ENCODE measurements around the gene XXYLT1.

The XXYLT1 gene

DNA sequence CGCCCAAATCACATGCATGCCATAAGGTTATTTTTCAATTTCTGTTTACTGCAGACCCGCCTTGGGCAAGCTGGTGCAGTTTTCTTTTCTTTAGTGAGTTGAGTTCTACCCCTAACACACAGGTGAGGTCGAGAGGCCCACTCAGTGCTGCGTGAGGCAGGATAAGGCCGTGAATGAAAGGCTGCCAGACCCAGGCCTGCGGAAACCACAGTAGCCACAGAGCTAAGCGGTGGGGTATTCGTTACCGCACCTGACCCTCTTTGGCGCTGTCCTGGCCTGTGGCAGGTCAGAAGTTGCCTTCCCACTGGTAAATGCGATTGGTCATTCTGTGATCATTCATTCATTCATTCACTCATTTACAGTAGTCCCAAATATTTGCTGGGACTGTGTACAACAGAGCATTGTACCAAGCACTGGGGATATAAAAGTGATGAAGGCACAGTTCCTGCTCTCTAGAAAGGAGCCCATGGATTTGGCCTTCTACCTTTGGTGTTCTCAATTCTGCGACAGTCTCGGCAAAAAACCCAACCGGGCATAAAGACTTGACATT lies 144.8 kb downstream of the XXYLT1 start:
- no peak for DNase-seq

DNA sequence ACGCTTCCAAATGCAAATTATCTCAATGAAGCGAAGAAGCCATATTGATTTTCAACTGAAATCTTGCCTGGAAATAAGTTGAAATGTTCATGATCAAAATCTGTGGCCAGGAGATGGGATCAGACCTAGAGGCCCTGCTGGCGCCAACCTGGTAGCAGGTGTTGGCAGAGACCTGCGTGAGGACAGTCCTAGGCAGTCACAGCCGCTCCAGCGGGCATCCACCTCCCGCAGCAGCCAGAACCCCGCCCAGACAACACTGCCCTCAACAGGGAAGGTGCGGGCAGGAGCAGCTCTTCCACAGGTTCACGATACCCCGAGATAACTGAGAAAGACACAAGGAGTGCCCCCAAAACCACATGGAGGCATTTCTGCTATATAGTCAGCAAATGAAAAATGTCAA lies 145.3 kb downstream of the XXYLT1 start:
- DNase-seq, result peak; percentile 45

DNA sequence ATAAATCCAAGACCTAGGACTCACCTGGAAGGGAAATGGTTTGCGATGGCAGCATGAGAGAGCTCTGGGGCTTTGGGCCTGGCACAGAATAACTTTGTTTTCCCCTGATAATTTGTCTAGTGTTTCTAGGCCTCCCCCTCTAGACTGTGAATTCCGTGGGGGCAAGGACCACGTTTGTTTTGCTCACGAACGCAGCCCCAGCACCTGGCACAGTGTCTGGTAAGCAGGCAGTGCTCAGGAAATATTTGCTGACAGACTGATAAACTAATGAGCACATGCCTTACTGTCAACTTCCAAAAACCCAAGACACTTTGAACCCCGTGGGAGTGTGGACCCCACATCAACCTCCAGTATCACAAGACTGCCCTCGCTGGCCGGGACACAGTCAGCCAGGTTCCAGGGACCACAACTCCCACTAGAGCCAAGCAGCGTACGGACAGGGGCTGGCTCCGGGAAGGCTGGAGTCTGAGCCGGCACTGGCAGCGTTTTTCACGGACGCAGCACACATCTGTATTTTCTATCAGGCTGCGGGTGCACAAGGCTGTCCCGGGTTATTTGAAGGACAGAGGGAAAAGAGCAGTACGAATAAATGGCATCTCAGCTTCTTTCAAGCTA lies 146.5 kb downstream of the XXYLT1 start:
- no peak for DNase-seq

DNA sequence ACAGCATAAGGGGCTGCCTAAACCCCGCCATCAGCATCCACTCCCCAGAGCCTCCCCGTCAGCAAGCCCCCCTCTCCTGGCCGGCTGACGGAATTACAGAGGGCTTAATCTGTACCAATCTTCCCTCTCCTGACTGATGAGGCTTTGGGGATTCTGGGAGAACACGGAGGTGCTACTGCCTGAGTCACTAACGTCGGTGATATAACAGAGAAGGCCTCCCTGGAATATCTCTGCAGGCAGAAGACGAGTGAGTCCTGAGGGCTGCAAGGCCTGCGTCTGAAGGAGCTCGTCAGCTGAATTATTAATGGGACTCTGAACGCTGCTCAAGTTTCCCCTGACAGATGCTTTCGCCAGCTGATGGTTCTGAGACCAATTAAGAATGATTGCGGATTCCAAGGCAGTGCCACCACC lies 147.7 kb downstream of the XXYLT1 start:
- no peak for DNase-seq

DNA sequence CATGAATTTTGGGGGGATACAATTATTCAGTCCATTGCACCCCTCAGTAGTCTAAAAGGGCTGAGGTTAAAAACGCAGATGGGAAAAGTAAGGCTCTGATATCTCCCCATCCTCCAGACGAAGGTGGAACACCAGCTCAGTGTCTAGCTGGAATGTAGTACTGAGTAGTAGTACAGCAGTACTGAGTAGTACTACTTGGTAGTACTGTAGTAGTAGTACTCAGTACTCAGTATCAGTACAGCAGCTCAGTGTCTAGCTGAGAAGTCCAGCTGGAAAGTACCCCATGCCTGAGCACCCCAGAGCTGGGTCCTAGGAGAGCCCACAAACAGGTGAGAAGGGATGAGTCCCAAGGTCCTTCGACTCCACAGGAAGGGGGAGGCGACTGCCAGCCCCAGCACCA lies 148.7 kb downstream of the XXYLT1 start:
- no peak for DNase-seq

DNA sequence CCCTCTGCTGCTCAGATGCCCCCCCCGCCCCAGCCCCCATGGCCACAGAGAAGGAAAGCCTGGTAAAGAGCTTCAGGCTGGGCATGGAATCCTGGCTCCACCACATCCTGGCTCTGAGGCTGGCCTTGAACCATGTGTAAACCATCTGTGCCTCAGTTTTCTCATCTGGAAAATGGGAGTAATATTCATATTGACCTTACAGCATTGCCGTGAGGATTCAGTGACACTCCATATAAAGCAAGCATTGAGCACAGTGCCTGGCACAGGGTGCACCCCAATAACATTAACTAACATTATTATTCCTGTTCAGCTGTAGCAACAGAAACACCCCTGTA lies 150.7 kb downstream of the XXYLT1 start:
- DNase-seq, result no peak

DNA sequence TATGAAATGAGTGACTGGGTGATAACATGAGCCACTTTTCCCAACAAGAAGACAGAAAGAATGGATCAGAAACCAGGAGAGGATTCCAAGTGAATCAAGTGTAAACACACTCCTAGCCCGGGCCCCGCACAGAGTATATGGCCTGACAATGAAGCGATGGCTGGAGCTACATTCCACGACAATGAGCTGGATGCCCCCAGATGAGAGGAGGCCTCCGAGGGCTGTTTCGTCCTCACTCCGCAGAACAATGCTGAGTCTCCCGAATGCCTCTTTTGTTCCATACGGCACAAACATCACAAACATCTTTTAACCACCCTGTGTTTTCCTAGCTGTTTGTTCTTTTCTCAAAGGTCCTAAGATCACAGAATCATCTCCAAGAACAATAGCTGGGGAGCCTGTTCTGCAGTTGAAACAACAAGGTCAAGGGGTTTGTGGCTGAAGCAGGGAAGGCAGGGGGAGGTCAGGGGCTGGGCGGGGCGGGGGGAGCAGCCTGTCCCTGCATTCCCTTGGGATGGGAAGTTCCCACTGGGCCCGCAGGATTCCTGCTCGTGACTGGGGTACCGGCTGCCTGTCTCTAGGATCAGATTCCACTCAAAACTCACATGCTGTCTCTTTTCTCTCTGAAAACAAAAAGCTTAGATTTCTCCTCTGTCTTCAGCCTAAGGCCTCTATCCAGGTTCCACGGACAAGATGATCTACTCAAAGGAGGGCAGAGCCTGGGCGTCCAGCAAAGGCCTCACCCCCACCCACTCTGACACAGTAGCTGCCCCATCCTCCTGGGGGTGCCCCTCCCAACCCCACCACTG lies 151.3 kb downstream of the XXYLT1 start:
- no peak for DNase-seq

DNA sequence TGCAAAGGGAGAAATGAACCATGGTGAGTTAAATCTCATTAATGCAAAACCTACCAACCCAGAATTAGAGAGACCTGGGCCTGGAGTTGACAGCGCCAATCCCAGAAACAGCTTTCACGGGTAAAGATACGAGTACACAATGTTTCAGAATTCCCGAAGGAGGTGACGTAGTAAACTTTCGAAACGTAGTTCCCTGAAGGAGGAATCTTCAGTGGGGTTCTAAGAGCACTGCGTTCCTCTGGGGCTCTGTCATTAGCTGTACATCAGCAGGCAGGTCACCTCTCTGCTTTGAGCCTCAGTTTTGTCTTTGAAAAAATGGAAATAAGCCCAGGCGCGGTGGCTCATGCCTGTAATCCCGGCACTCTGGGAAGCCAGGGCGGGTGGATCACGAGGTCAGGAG lies 152.3 kb downstream of the XXYLT1 start:
- DNase-seq, result no peak

DNA sequence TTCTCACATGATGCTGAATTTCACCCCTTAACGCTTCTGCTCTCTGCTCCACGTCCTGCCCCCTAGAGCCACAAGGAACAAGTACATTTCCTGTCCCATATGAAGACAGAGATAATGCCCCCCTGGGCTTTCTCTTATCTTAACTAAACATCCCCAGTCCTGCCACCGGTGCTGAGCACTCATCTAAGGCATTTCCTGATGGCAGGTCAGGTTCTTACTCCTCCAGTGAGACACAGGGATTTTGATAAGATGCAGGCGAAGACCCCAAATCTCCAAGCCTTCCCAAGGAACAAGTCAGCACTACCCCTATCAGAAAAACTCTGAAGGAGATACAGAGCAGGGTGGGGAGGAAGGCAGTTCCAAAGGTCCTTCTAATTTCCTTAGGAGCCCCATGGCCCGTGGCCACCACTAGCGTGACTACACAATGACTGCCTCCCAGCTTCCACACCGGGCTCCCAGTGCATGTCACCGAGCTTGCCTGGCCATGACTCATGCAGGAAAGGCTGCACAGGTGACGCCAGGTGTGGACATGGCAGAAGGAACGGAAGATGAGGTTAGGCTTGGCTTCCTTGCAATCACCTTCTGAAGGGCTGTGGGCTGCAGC lies 152.9 kb downstream of the XXYLT1 start:
- no peak for DNase-seq

DNA sequence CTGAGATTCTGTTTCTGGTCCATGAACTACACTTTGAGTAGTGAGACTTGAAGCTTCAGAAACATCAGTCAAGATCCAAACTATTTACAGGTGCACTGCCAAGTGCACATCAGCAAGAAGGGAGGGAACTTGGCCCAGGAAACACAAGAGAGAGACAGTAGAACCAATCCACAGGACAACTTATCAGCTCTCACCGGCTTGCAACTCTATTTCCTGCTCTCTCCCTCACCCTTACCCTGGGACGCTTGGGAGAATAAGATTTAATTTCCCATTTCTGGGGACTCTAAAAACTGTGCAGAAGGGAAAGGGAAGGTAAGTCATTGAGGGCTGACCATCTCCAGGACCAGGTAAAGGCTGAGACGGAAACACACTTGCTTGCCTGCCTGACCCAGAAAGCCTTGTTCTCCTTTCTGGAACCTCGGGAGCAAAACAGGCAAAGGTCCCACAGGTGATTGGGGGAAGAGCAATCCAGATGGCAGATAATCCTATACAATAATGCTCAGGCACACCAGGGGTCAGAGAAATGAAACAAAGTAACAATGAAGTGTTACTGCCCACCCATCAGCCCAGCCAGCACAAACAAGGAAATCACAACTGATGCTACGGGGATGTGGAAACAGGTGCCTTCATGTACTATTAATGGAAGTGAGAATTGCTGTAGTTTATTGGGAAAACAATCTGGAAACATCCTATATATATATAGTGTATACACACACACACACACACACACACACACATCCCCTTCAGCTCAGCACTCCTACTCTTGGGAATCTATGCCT lies 154.4 kb downstream of the XXYLT1 start:
- no peak for DNase-seq

DNA sequence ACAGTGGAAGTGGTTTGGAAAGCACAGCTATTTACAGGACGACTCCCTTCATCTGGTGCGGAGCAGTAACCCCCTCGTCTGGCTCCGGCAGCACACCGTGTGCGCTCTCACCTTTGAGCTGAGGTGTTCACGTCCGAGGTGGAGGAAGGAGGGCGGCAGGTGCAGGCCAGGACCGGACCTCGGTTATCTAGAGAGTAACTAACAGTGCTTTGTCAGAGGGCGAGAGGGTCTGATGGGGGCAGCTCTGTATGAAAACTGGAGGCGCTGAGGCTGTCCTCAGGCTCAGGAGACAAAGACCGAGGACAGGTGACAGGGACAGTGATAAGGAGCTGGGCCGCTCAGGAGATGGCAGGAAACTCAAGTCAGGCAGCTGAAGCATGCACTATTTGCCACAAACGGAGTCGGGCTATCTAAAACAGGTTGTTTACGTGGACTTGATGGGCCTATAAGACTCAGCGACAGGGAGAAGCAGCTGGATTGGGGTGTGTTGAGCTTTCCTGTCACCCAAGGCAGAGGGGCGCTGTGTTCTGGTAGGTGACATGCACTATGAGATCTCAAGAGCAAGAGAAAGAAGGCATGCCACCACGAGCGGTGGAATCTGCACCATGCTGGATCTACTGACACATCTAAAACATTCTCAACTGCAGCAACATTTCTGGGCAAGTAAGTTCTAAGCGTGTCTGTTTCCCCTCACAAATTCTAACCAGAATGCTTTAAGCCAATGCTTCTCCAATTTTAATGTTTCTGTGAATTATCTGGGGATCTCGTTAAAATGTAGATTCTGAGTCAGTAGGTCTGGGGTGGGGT lies 155.2 kb downstream of the XXYLT1 start:
- no peak for DNase-seq

DNA sequence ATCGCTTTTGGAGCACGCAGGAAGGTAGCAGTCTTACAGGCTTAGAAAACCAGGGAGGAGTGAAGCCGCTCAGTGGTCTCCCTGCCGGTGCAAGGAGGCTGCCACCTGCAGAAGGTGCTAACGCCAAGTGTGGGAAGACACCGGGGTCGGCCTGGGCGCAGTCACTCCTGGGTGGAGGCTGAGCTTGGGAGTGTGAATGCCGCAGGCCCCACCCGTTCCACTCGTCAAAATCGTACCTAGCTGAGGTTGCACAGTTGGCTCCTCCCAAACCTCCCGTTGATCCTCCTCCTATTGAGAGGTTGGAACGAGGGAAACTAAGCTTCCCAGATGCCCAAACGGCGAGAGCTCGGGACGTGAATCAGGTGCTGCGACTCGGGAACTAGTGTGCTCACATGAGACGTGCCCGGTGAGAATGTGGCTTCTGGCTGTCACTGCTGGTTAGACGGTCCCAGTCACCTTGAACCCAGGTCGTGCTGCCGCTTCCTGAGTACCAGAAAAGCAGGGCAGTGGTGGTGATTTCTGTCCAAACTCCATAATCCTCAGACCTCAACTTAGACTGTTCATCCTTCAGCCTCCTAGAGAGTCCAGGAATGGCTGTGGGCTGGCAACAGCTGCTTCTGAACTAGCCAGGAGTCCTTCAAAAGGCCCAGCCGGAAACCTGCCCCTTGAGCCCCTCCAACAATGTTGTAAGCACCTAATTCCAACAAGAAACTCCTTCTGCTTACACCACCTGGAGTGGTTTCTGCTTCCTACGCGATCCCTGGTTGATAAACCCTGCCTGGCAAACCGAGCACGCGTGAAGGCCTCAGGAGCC lies 156.0 kb downstream of the XXYLT1 start:
- no peak for DNase-seq

DNA sequence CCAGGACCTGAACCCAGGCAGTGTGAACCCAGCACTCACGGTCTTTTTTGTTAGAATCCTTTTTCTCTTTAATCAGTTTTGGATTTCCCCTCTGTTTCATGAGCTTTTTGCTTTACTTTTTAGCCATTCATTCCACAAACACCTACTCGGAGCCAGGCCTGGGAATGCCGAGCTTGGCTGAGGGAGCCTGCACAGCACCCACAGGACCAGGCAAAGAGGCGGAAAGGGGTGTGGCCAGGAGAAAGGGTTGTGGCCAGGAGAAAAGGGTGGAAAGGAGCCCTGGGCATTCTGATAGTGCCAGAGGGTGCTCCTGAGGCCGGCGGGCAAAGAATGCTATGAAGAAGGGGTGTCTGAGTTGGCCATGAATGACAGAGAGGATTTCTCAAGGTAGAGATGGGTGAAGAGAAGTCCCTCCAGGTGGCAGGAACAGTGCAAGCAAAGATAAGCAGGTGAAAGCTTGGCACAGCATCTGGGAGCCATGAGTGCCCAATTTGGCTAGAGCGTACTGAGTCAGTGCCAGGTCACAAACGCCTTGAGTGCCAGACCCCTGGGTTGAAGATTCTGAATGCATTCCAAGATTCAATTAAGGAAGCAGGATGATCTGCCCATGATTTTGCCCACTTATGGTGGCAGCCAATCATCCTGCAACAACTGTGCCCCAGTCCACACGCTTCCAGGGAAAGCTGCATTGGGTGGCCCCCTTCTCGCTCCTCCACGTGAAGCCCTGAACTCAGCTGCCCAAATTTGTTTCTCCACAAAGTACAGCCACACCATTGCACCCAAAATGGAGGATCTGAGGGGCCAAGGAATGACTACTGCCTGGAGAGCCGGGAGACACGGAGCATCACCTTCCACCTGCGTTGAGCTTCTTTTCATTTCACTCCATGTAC lies 157.2 kb downstream of the XXYLT1 start:
- no peak for DNase-seq

DNA sequence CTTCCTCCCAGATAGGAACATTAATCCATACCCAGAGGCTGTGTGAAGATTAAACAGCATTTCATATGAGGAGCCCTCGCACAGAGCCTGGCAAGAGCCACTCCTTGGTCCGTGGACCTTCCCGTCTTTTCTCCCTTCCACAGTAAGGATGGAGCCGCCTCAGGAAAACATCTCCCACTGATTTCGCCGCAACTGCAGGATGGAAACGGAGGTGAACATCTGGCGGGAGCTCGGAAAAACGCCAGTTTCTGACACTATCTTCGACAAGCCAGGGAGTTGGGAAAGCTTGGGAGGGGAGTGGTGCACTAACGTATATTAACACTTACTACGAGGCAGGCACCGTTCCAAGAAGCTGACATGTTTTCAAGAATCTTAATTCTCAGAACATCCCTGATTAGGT lies 157.9 kb downstream of the XXYLT1 start:
- DNase-seq, result no peak

DNA sequence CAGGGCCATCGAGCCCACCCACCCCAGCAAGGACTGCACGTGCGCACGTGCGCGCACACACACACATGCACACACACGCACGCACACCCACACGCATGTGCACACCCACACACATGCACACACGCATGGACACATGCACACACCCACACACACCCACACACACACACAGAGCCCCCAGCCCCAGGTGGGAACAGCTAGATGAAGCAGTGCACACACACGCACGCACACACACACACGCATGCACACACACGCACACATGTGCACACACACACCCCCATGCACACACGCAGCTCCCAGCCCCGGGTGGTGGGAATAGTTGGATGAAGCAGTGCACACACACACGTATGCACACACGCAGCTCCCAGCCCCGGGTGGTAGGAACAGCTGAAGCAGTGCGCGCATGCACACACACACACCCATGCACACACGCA lies 158.6 kb downstream of the XXYLT1 start:
- DNase-seq, result no peak

DNA sequence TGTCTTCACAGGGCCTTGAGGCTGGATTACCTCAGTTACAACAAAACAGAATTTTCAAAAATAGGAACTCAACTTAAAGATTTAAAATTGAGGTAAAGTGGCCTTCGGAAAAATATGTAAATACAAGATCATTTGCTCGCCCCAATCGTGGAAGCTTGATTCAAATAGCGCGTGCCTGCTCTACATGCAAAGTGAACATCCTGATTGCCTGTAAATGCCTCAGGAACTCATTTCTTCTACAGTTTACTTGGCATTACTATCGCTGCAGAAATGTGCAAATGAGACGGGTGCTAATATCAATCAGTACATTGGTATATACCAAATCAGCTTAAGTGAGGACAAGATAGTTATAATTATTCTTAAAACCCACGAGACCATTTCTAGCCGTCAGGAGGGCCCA lies 159.2 kb downstream of the XXYLT1 start:
- no peak for DNase-seq

DNA sequence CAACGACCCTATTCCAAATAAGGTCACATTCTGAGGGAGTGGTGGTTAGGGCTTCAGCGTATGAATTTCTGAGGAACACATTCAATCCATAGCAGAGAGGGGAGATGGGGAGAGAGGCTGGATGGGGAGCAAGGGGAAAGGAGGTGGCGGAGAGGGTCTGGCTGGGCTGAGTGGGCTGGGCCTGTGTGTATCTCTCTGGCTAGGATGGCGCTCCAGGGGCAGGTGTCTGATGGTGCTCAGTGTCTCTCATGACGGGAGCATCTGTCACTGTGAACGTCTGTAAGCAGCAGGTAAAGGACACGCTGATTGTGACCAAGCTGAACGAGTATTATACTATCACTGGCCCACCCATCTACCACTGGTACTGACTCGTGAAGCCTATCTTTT lies 159.6 kb downstream of the XXYLT1 start:
- no peak for DNase-seq

DNA sequence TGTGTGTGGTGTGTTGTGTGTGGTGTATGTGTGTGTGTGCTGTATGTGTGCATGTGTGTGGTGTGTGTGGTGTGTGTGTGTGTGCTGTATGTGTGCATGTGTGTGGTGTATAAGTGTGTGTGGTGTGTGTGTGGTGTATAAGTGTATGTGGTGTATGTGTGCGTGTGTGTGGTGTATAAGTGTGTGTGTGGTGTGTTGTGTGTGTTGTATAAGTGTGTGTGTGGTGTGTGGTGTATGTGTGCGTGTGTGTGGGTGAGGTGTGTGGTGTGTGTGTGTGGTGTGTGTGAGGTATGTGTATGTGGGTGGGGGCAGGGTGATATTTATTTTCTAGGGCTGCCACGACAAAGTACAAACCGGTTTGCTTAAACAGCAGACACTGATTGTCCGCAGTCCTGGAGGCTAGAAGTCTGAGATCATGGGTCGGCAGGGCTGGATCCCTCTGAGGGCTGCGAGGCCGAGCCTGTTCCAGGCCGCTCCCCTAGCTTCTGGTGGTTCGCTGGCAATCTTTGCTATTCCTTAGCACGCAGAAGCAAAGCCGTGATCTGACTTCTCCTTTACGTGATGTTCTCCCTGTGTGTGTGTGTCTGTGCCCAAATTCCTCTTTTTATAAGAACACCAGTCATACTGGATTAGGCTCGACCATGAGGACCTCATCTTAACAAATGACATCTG lies 160.2 kb downstream of the XXYLT1 start:
- DNase-seq, result no peak

DNA sequence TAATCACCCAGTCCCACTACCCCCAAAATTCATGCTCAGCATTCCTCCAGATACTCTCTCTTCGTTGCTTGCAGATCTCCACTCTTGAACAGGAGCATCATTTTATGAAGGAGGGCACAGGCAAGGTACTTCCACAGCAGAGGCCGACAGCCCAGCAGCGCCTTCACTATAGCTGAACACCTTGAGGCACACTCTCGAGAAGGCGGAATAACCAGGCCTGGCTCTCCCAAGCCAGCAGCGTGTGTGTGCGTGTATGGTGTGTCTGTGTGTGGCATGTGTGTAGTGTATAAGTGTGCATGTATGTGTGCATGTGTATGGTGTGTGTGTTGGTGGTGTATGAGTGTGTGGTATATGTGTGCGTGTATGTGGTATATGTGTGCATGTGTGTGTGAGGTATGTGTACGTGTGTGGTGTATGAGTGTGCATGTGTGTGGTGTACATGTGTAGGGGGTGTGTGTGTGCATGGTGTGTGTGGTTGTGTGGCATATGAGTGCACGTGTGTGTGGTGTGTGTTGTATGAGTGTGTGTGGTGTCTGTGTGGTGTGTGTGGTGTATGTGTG lies 161.8 kb downstream of the XXYLT1 start:
- no peak for DNase-seq

DNA sequence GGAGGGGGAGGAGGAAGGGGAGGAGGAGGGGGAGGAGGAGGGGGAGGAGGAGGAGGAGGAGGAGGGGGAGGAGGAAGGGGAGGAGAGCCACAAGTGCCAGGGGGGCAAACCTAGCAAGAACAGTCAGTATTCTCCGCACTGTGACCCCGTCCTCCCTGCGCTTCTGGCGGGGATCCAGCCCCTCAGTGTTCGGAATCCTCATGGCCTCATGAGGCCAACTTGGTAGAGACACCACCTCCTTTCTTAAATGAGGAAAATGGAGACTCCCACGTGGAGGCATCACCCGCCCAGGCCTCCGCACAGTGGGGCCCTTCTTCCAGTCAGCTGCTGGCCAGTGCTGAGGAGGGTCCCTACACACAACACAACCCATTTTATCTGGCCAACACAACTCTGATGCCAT lies 163.4 kb downstream of the XXYLT1 start:
- no peak for DNase-seq

Data from NCI-H526 treated with DMSO at 0.1 percent for 48 hours (cell line).